ENCODE data around the gene EDN2.

DNA sequence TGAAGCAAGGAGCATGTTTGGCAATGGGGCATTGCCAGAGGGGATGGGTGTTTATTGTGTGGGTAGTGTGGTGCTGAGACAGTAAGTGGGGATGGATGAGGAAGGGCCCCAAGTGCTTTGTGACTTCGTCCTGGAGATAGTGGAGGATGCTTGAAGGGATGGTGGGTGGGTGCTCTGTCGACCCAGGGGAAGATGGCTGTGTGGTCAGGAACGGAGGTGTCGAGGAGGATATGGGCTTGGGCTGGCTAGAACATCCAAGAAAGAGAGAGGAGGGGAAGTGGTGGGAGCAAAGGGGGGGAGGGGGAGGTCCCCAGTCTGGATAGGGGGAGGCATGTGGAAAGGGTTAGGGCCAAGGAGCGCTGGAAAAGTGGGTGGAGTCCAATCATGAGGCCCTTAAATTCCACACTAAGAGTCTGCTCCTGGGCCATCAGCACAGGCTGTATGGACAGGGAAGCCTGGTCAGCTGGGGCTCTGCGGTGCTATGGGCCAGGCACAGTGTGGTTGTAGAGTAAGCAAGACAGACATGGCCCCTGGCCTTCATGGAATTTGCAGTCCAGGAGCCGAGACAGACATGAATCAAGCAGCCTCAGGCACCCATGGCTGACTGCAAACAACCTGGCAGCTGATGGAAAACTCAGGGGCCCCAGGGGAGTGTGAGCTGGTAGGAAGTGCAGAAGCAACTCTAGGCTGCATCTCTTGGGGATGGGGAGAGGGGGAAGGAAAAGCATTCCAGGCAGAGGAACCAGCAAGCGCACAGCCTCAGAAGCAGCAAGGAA lies 36.3 kb downstream of the EDN2 start:
- TF ChIP-seq CTCF (IDR thresholded peaks at IDR 0.05), result no peak
- no peak for TF ChIP-seq POLR2AphosphoS5 (IDR thresholded peaks at IDR 0.05)
- TF ChIP-seq POLR2A (IDR thresholded peaks at IDR 0.05), result no peak

All from breast epithelium (tissue), 3 donors.